Effector memory CD4-positive, alpha-beta T cell (primary cell): ENCODE data around the gene CDKAL1.

Experiments
- DNase-seq, 3 donors: peaks; one replicate each; pipeline ENCODE4 v3.0.0-alpha.2; 2020
- H3K27ac ChIP-seq: 2 replicates; pipeline ENCODE4 v1.7.0; 2013; ENCODE audit warnings: mild to moderate bottlenecking, low read length, moderate library complexity; ENCODE audit not compliant: insufficient read depth, poor library complexity, severe bottlenecking
- H3K27me3 ChIP-seq: replicated peaks from 2 replicates; pipeline ENCODE4 v1.7.0; 2013; ENCODE audit warnings: mild to moderate bottlenecking, low read length; ENCODE audit not compliant: insufficient read depth, control insufficient read depth, poor library complexity, severe bottlenecking
- H3K36me3 ChIP-seq: 2 replicates; pipeline ENCODE4 v1.7.0; 2013; ENCODE audit warnings: mild to moderate bottlenecking, low read length, moderate library complexity; ENCODE audit not compliant: control insufficient read depth, insufficient read depth
- H3K4me1 ChIP-seq: 2 replicates; pipeline ENCODE4 v1.7.0; 2013; ENCODE audit warnings: low read length, mild to moderate bottlenecking; ENCODE audit not compliant: control insufficient read depth, insufficient read depth, poor library complexity, severe bottlenecking
- H3K4me3 ChIP-seq: 2 replicates; pipeline ENCODE4 v1.7.0; 2013; ENCODE audit warnings: low read length, low read depth, mild to moderate bottlenecking; ENCODE audit not compliant: insufficient read depth, poor library complexity, severe bottlenecking
- H3K9me3 ChIP-seq: 2 replicates; pipeline ENCODE4 v1.7.0; 2013; ENCODE audit warnings: mild to moderate bottlenecking, low read length, moderate library complexity; ENCODE audit not compliant: control insufficient read depth

CDKAL1 gene

GRCh38 chr6:21158149-21158548 lies 623.9 kb downstream of the CDKAL1 start:
- Histone ChIP-seq H3K36me3 (no peaks in the 10 kb centered on the region), H3K9me3 (no peaks in the 10 kb centered on the region), H3K27me3 (no peaks in the 10 kb centered on the region), H3K27ac (no peak overlapping the region), H3K4me1 (no peaks in the 10 kb centered on the region), H3K4me3 (no peak overlapping the region)
- DNase-seq = no peak

- Histone ChIP-seq H3K36me3 (no peaks in the 10 kb centered on the region), H3K4me1 (no peaks in the 10 kb centered on the region), H3K4me3 (no peak overlapping the region), H3K27ac (no peak overlapping the region), H3K27me3 (no peaks in the 10 kb centered on the region), H3K9me3 (no peaks in the 10 kb centered on the region)
- no peak for DNase-seq
Measured at GRCh38 chr6:21158873-21159272, 624.6 kb downstream of the CDKAL1 start.

GRCh38 chr6:21159465-21159864 lies 625.2 kb downstream of the CDKAL1 start:
- Histone ChIP-seq H3K9me3 (no peaks in the 10 kb centered on the region), H3K4me1 (no peaks in the 10 kb centered on the region), H3K27ac (no peak overlapping the region), H3K27me3 (no peaks in the 10 kb centered on the region), H3K4me3 (no peak overlapping the region), H3K36me3 (no peaks in the 10 kb centered on the region)
- no peak for DNase-seq

- Histone ChIP-seq H3K27me3 (no peaks in the 10 kb centered on the region), H3K9me3 (no peaks in the 10 kb centered on the region), H3K4me3 (no peak overlapping the region), H3K4me1 (no peaks in the 10 kb centered on the region), H3K36me3 (no peaks in the 10 kb centered on the region), H3K27ac (no peak overlapping the region)
- DNase-seq = no peak
Measured at GRCh38 chr6:21161707-21162106, 627.5 kb downstream of the CDKAL1 start.

GRCh38 chr6:21163110-21163837 lies 629.0 kb downstream of the CDKAL1 start:
- no peak overlapping the region for H3K27ac ChIP-seq
- no peak overlapping the region for H3K4me3 ChIP-seq
- H3K4me1 ChIP-seq = no peaks in the 10 kb centered on the region
- no peaks in the 10 kb centered on the region for H3K36me3 ChIP-seq
- no peaks in the 10 kb centered on the region for H3K9me3 ChIP-seq
- DNase-seq = no peak
- no peaks in the 10 kb centered on the region for H3K27me3 ChIP-seq

- DNase-seq = no peak
- Histone ChIP-seq H3K4me1 (no peaks in the 10 kb centered on the region), H3K27ac (no peak overlapping the region), H3K9me3 (no peaks in the 10 kb centered on the region), H3K36me3 (no peaks in the 10 kb centered on the region), H3K4me3 (no peak overlapping the region), H3K27me3 (no peaks in the 10 kb centered on the region)
Measured at GRCh38 chr6:21163838-21164180, 629.6 kb downstream of the CDKAL1 start.

- no peaks in the 10 kb centered on the region for H3K27me3 ChIP-seq
- no peaks in the 10 kb centered on the region for H3K36me3 ChIP-seq
- DNase-seq = no peak
- H3K27ac ChIP-seq = no peak overlapping the region
- no peak overlapping the region for H3K4me3 ChIP-seq
- H3K9me3 ChIP-seq = no peaks in the 10 kb centered on the region
- no peaks in the 10 kb centered on the region for H3K4me1 ChIP-seq
Measured at GRCh38 chr6:21164768-21165326, 630.6 kb downstream of the CDKAL1 start.

- no peak for DNase-seq
- Histone ChIP-seq H3K36me3 (no peaks in the 10 kb centered on the region), H3K27me3 (no peaks in the 10 kb centered on the region), H3K27ac (no peak overlapping the region), H3K4me1 (no peaks in the 10 kb centered on the region), H3K4me3 (no peak overlapping the region), H3K9me3 (no peaks in the 10 kb centered on the region)
Measured at GRCh38 chr6:21166754-21167153, 632.5 kb downstream of the CDKAL1 start.

- Histone ChIP-seq H3K27ac (no peak overlapping the region), H3K4me3 (no peak overlapping the region), H3K4me1 (no peaks in the 10 kb centered on the region), H3K9me3 (no peaks in the 10 kb centered on the region), H3K27me3 (no peaks in the 10 kb centered on the region), H3K36me3 (no peaks in the 10 kb centered on the region)
- no peak for DNase-seq
Measured at GRCh38 chr6:21167790-21168189, 633.5 kb downstream of the CDKAL1 start.

- Histone ChIP-seq H3K4me1 (no peaks in the 10 kb centered on the region), H3K36me3 (no peaks in the 10 kb centered on the region), H3K4me3 (no peak overlapping the region), H3K9me3 (no peaks in the 10 kb centered on the region), H3K27ac (no peak overlapping the region), H3K27me3 (no peaks in the 10 kb centered on the region)
- no peak for DNase-seq
Measured at GRCh38 chr6:21171801-21172200, 637.5 kb downstream of the CDKAL1 start.
